ENCODE data around the gene PIP5K1B. TPM values are rescaled to one million over a fixed set of nuclear protein-coding genes. Genes with fewer than 3 reads are reported as not detected.

The PIP5K1B gene
- total RNA-seq, 1 experiment from 2014 or later = 0.16 TPM

GRCh38 chr9:68822596-68823165, 117.6 kb downstream of the PIP5K1B start:
- Mint-ChIP-seq H3K4me3 (ENCODE audit: unreplicated experiment) (no peak overlapping the region), H3K4me1 (ENCODE audit: insufficient read depth, unreplicated experiment) (no peaks in the 10 kb centered on the region), H3K9me3 (ENCODE audit: unreplicated experiment) (no peaks in the 10 kb centered on the region), H3K36me3 (ENCODE audit: insufficient read depth, unreplicated experiment) (no peaks in the 10 kb centered on the region), H3K27ac (ENCODE audit: low read depth, unreplicated experiment) (no peak overlapping the region), H3K27me3 (ENCODE audit: insufficient read depth, unreplicated experiment) (peaks cover 47% of the 10 kb centered on the region)
- ChIA-PET POLR2A (no interaction called here), CTCF (no interaction called here)
- DNase-seq (ENCODE audit: unreplicated experiment) = peak; percentile 15
- no TSS peak for BruUV-seq (replicated peaks)
- intact Hi-C loops (cut with micrococcal nuclease) = no loop called here
- TF ChIP-seq CTCF (IDR thresholded peaks at IDR 0.05; ENCODE audit: unreplicated experiment) = no peak

- H3K36me3 Mint-ChIP-seq (ENCODE audit: insufficient read depth, unreplicated experiment) = no peaks in the 10 kb centered on the region
- DNase-seq (ENCODE audit: unreplicated experiment) = no peak
- intact Hi-C loops (cut with micrococcal nuclease) = no loop called here
- H3K9me3 Mint-ChIP-seq (ENCODE audit: unreplicated experiment) = no peaks in the 10 kb centered on the region
- no peak overlapping the region for H3K4me3 Mint-ChIP-seq (ENCODE audit: unreplicated experiment)
- no peak for TF ChIP-seq CTCF (IDR thresholded peaks at IDR 0.05; ENCODE audit: unreplicated experiment)
- peaks cover 28% of the 10 kb centered on the region for H3K27me3 Mint-ChIP-seq (ENCODE audit: insufficient read depth, unreplicated experiment)
- no peaks in the 10 kb centered on the region for H3K4me1 Mint-ChIP-seq (ENCODE audit: insufficient read depth, unreplicated experiment)
- BruUV-seq (replicated peaks) = no TSS peak
- CTCF ChIA-PET = interaction anchor here (0.5 kb wide), 2 partner anchors 18 to 242 kb away, joined by 3 to 4 read pairs; no protein-coding TSS in a partner anchor
- POLR2A ChIA-PET = no interaction called here
- H3K27ac Mint-ChIP-seq (ENCODE audit: low read depth, unreplicated experiment) = no peak overlapping the region
Measured at GRCh38 chr9:68825762-68826472, 120.9 kb downstream of the PIP5K1B start.

- Mint-ChIP-seq H3K4me1 (ENCODE audit: insufficient read depth, unreplicated experiment) (no peaks in the 10 kb centered on the region), H3K4me3 (ENCODE audit: unreplicated experiment) (no peak overlapping the region), H3K36me3 (ENCODE audit: insufficient read depth, unreplicated experiment) (no peaks in the 10 kb centered on the region), H3K27ac (ENCODE audit: low read depth, unreplicated experiment) (no peak overlapping the region), H3K9me3 (ENCODE audit: unreplicated experiment) (no peaks in the 10 kb centered on the region), H3K27me3 (ENCODE audit: insufficient read depth, unreplicated experiment) (peaks cover 22% of the 10 kb centered on the region)
- intact Hi-C loops (cut with micrococcal nuclease) = no loop called here
- TF ChIP-seq CTCF (IDR thresholded peaks at IDR 0.05; ENCODE audit: unreplicated experiment) = no peak
- BruUV-seq (replicated peaks) = no TSS peak
- ChIA-PET POLR2A (interaction anchor here (0.7 kb wide), 1 partner anchor 32 kb away, joined by 3 read pairs; no protein-coding TSS in a partner anchor), CTCF (interaction anchor here (0.6 kb wide), 1 partner anchor 485 kb away, joined by 3 read pairs; no protein-coding TSS in a partner anchor)
- DNase-seq (ENCODE audit: unreplicated experiment) = no peak
Measured at GRCh38 chr9:68827837-68828744, 123.1 kb downstream of the PIP5K1B start.

GRCh38 chr9:68832101-68832500, 127.1 kb downstream of the PIP5K1B start:
- peaks cover 20% of the 10 kb centered on the region for H3K27me3 Mint-ChIP-seq (ENCODE audit: insufficient read depth, unreplicated experiment)
- DNase-seq (ENCODE audit: unreplicated experiment) = no peak
- POLR2A ChIA-PET = no interaction called here
- no TSS peak for BruUV-seq (replicated peaks)
- no peaks in the 10 kb centered on the region for H3K36me3 Mint-ChIP-seq (ENCODE audit: insufficient read depth, unreplicated experiment)
- CTCF ChIA-PET = interaction anchor here (0.6 to 1.0 kb wide), 2 partner anchors 74 to 196 kb away, joined by 3 to 4 read pairs; no protein-coding TSS in a partner anchor
- no peaks in the 10 kb centered on the region for H3K4me1 Mint-ChIP-seq (ENCODE audit: insufficient read depth, unreplicated experiment)
- H3K4me3 Mint-ChIP-seq (ENCODE audit: unreplicated experiment) = no peak overlapping the region
- H3K9me3 Mint-ChIP-seq (ENCODE audit: unreplicated experiment) = no peaks in the 10 kb centered on the region
- no peak for TF ChIP-seq CTCF (IDR thresholded peaks at IDR 0.05; ENCODE audit: unreplicated experiment)
- intact Hi-C loops (cut with micrococcal nuclease) = no loop called here
- no peak overlapping the region for H3K27ac Mint-ChIP-seq (ENCODE audit: low read depth, unreplicated experiment)

Data from MCF 10A (cell line).